ENCODE results near the gene PARD3B. TPM values are rescaled to one million over a fixed set of nuclear protein-coding genes. Genes with fewer than 3 reads are reported as not detected.

PARD3B gene
- total RNA-seq, 1 experiment from 2014 or later, result 7.6 TPM

- Histone ChIP-seq H3K9me2 (ENCODE audit: insufficient read depth) (no peaks in the 10 kb centered on the region), H3K9me3 (ENCODE audit: insufficient read depth, low read depth) (no peaks in the 10 kb centered on the region), H3K4me1 (replicated peaks; ENCODE audit: insufficient read depth) (no peaks in the 10 kb centered on the region), H3K27me3 (ENCODE audit: insufficient read depth, low read depth) (no peaks in the 10 kb centered on the region), H3F3A (ENCODE audit: insufficient read depth, low read depth) (no peaks in the 10 kb centered on the region), H3K4me3 (no peak overlapping the region), H3K27ac (no peak overlapping the region), H3K4me2 (no peak overlapping the region), H2AFZ (no peak overlapping the region), H3K79me2 (ENCODE audit: low read depth) (no peaks in the 10 kb centered on the region), H4K20me1 (ENCODE audit: insufficient read depth) (no peaks in the 10 kb centered on the region), H3K36me3 (ENCODE audit: low read depth) (no peaks in the 10 kb centered on the region)
- intact Hi-C loops (cut with micrococcal nuclease; ENCODE audit: unreplicated experiment), result no loop called here
- POLR2A ChIA-PET (ENCODE audit: unreplicated experiment), result no interaction called here
- peak in 1 of 2 experiments; percentile 48 for DNase-seq
- CTCF ChIA-PET, result no interaction called here
- no TSS peak for BruUV-seq (replicated peaks)
- no peak for TF ChIP-seq CTCF (conservative IDR thresholded peaks at IDR 0.05)
- TF ChIP-seq EZH2 (IDR thresholded peaks at IDR 0.05; ENCODE audit: low read depth), result no peak
These were observed 728.4 kb downstream of the PARD3B start for GRCh38 chr2:205273627-205274026.

GRCh38 chr2:205274801-205275200 lies 729.5 kb downstream of the PARD3B start:
- no TSS peak for BruUV-seq (replicated peaks)
- TF ChIP-seq EZH2 (IDR thresholded peaks at IDR 0.05; ENCODE audit: low read depth) (no peak), CTCF (conservative IDR thresholded peaks at IDR 0.05) (no peak)
- H3K4me3 ChIP-seq, result no peak overlapping the region
- no peaks in the 10 kb centered on the region for H4K20me1 ChIP-seq (ENCODE audit: insufficient read depth)
- DNase-seq, result no peak
- no peaks in the 10 kb centered on the region for H3K9me2 ChIP-seq (ENCODE audit: insufficient read depth)
- no peak overlapping the region for H3K27ac ChIP-seq
- intact Hi-C loops (cut with micrococcal nuclease; ENCODE audit: unreplicated experiment), result no loop called here
- H3F3A ChIP-seq (ENCODE audit: insufficient read depth, low read depth), result no peaks in the 10 kb centered on the region
- no peaks in the 10 kb centered on the region for H3K4me1 ChIP-seq (replicated peaks; ENCODE audit: insufficient read depth)
- no peaks in the 10 kb centered on the region for H3K79me2 ChIP-seq (ENCODE audit: low read depth)
- H2AFZ ChIP-seq, result no peak overlapping the region
- H3K4me2 ChIP-seq, result no peak overlapping the region
- ChIA-PET CTCF (no interaction called here), POLR2A (ENCODE audit: unreplicated experiment) (no interaction called here)
- no peaks in the 10 kb centered on the region for H3K9me3 ChIP-seq (ENCODE audit: insufficient read depth, low read depth)
- no peaks in the 10 kb centered on the region for H3K36me3 ChIP-seq (ENCODE audit: low read depth)
- H3K27me3 ChIP-seq (ENCODE audit: insufficient read depth, low read depth), result no peaks in the 10 kb centered on the region

GRCh38 chr2:205276116-205276777 lies 731.0 kb downstream of the PARD3B start:
- Histone ChIP-seq H4K20me1 (ENCODE audit: insufficient read depth) (no peaks in the 10 kb centered on the region), H2AFZ (no peak overlapping the region), H3K27ac (no peak overlapping the region), H3K79me2 (ENCODE audit: low read depth) (no peaks in the 10 kb centered on the region), H3F3A (ENCODE audit: insufficient read depth, low read depth) (no peaks in the 10 kb centered on the region), H3K4me3 (no peak overlapping the region), H3K9me2 (ENCODE audit: insufficient read depth) (no peaks in the 10 kb centered on the region), H3K36me3 (ENCODE audit: low read depth) (no peaks in the 10 kb centered on the region), H3K27me3 (ENCODE audit: insufficient read depth, low read depth) (no peaks in the 10 kb centered on the region), H3K9me3 (ENCODE audit: insufficient read depth, low read depth) (no peaks in the 10 kb centered on the region), H3K4me1 (replicated peaks; ENCODE audit: insufficient read depth) (no peaks in the 10 kb centered on the region), H3K4me2 (no peak overlapping the region)
- intact Hi-C loops (cut with micrococcal nuclease; ENCODE audit: unreplicated experiment), result no loop called here
- TF ChIP-seq CTCF (conservative IDR thresholded peaks at IDR 0.05) (no peak), EZH2 (IDR thresholded peaks at IDR 0.05; ENCODE audit: low read depth) (no peak)
- ChIA-PET POLR2A (ENCODE audit: unreplicated experiment) (interaction anchor here (0.6 kb wide), 1 partner anchor 31 kb away, joined by 5 read pairs; no protein-coding TSS in a partner anchor), CTCF (interaction anchor here (0.5 kb wide), 1 partner anchor 1947 kb away, joined by 6 read pairs; no protein-coding TSS in a partner anchor)
- DNase-seq, result no peak
- no TSS peak for BruUV-seq (replicated peaks)

All from PC-9 (cell line).